Mesenchymal stem cell (in vitro differentiated cells and primary cell): ENCODE measurements around the gene VPS9D1.
"Not testable (repeated sequence)": the region's sequence is repeated elsewhere in the genome, so short reads cannot be mapped to it uniquely, and the experiment has no call there.

Experiments
- DNase-seq: peaks from one replicate; pipeline ENCODE4 v3.0.0-alpha.2; 2013
- H2AFZ ChIP-seq: one replicate; pipeline ENCODE4 v1.6.1; 2013; ENCODE audit warnings: low read depth, mild to moderate bottlenecking, control low read depth, inconsistent platforms, low read length, moderate library complexity
- H2AK5ac ChIP-seq: 2 replicates; pipeline ENCODE4 v1.6.1; 2013; ENCODE audit warnings: low read length, moderate library complexity, mild to moderate bottlenecking, inconsistent platforms; ENCODE audit not compliant: severe bottlenecking
- H2BK120ac ChIP-seq: one replicate; pipeline ENCODE4 v1.6.1; 2013; ENCODE audit warnings: low read depth, mild to moderate bottlenecking, inconsistent platforms, low read length, moderate library complexity
- H2BK12ac ChIP-seq, 2 experiments: one replicate each; pipeline ENCODE4 v1.6.1; 2013; ENCODE audit warnings: inconsistent platforms in 2 of 2, low read length in 2 of 2, mild to moderate bottlenecking in 2 of 2, moderate library complexity in 2 of 2, control low read depth in 1 of 2
- H2BK15ac ChIP-seq: one replicate; pipeline ENCODE4 v1.6.1; 2013; ENCODE audit warnings: mild to moderate bottlenecking, low read depth, inconsistent platforms; ENCODE audit not compliant: poor library complexity, severe bottlenecking
- H2BK5ac ChIP-seq: 2 replicates; pipeline ENCODE4 v1.6.1; 2013; ENCODE audit warnings: low read depth, mild to moderate bottlenecking, low read length, control low read depth, inconsistent platforms; ENCODE audit not compliant: poor library complexity, severe bottlenecking
- H3K14ac ChIP-seq, 2 experiments: one replicate each; pipeline ENCODE4 v1.6.1; 2013; ENCODE audit warnings: inconsistent platforms in 2 of 2, low read length in 2 of 2, control low read depth in 1 of 2, mild to moderate bottlenecking in 1 of 2, moderate library complexity in 1 of 2
- H3K18ac ChIP-seq, 2 experiments: one replicate each; pipeline ENCODE4 v1.6.1; 2013; ENCODE audit warnings: inconsistent platforms in 2 of 2, low read length in 2 of 2, control low read depth in 1 of 2, low read depth in 1 of 2, mild to moderate bottlenecking in 1 of 2
- H3K23ac ChIP-seq, 2 experiments: one replicate each; pipeline ENCODE4 v1.6.1; 2013; ENCODE audit warnings: inconsistent platforms in 2 of 2, low read length in 2 of 2, mild to moderate bottlenecking in 2 of 2, moderate library complexity in 2 of 2, control low read depth in 1 of 2
- H3K27ac ChIP-seq: 2 replicates; pipeline ENCODE4 v1.5.1; 2013; ENCODE audit warnings: mild to moderate bottlenecking, moderate library complexity, low read length, control low read depth, inconsistent platforms; ENCODE audit not compliant: poor library complexity, severe bottlenecking
- H3K27me3 ChIP-seq, 2 experiments: 2 replicates each; pipeline versions ENCODE4 v1.6.1 to v1.7.0; 2013; ENCODE audit warnings: low read length in 2 of 2, mild to moderate bottlenecking in 2 of 2, moderate library complexity in 2 of 2, control low read depth in 1 of 2, inconsistent platforms in 1 of 2; ENCODE audit not compliant: control insufficient read depth in 1 of 2, insufficient read depth in 1 of 2
- H3K36me3 ChIP-seq, 2 experiments: 2 replicates each; pipeline versions ENCODE4 v1.6.1 to v1.7.0; 2013; ENCODE audit warnings: low read length in 2 of 2, control low read depth in 1 of 2, inconsistent platforms in 1 of 2, low read depth in 1 of 2, mild to moderate bottlenecking in 1 of 2; ENCODE audit not compliant: insufficient read depth in 2 of 2, control insufficient read depth in 1 of 2
- H3K4ac ChIP-seq, 2 experiments: one replicate each; pipeline ENCODE4 v1.6.1; 2013; ENCODE audit warnings: inconsistent platforms in 2 of 2, low read length in 2 of 2, mild to moderate bottlenecking in 2 of 2, moderate library complexity in 2 of 2, control low read depth in 1 of 2, low read depth in 1 of 2
- H3K4me1 ChIP-seq: 2 replicates; pipeline ENCODE4 v1.6.1; 2013; ENCODE audit warnings: low read depth, low read length, control low read depth; ENCODE audit not compliant: control insufficient read depth, insufficient read depth
- H3K4me2 ChIP-seq: 2 replicates; pipeline ENCODE4 v1.6.1; 2013; ENCODE audit warnings: low read length, mild to moderate bottlenecking, inconsistent platforms; ENCODE audit not compliant: poor library complexity, severe bottlenecking
- H3K4me3 ChIP-seq, 2 experiments: 2 replicates each; pipeline versions ENCODE4 v1.5.1 to v1.7.0; 2013; ENCODE audit warnings: low read length in 2 of 2, mild to moderate bottlenecking in 2 of 2, control low read depth in 1 of 2, low read depth in 1 of 2; ENCODE audit not compliant: insufficient read depth in 1 of 2
- H3K79me1 ChIP-seq: replicated peaks from 2 replicates; pipeline ENCODE4 v1.6.1; 2013; ENCODE audit warnings: mild to moderate bottlenecking, control low read depth, low read length, inconsistent platforms; ENCODE audit not compliant: poor library complexity, severe bottlenecking
- H3K9ac ChIP-seq: 2 replicates; pipeline ENCODE4 v1.7.0; 2013; ENCODE audit warnings: mild to moderate bottlenecking, low read length, moderate library complexity
- H3K9me3 ChIP-seq: 2 replicates; pipeline ENCODE4 v1.7.0; 2013; ENCODE audit warnings: mild to moderate bottlenecking, low read length; ENCODE audit not compliant: control insufficient read depth
- H4K8ac ChIP-seq: one replicate; pipeline ENCODE4 v1.6.1; 2013; ENCODE audit warnings: inconsistent platforms, mild to moderate bottlenecking, low read length, moderate library complexity
- H4K91ac ChIP-seq: one replicate; pipeline ENCODE4 v1.6.1; 2013; ENCODE audit warnings: mild to moderate bottlenecking, low read length, inconsistent platforms
- WGBS: methylation state at CpG from one replicate; pipeline ENCODE4 v1.1.7; 2013; ENCODE audit warnings: mixed read lengths; 5-methylcytosine and 5-hydroxymethylcytosine counted together

VPS9D1 gene

GRCh38 chr16:89696670-89697128 lies 24.0 kb downstream of the VPS9D1 start:
- Histone ChIP-seq H3K9ac (no peak overlapping the region), H2AK5ac (no peak overlapping the region)

DNA sequence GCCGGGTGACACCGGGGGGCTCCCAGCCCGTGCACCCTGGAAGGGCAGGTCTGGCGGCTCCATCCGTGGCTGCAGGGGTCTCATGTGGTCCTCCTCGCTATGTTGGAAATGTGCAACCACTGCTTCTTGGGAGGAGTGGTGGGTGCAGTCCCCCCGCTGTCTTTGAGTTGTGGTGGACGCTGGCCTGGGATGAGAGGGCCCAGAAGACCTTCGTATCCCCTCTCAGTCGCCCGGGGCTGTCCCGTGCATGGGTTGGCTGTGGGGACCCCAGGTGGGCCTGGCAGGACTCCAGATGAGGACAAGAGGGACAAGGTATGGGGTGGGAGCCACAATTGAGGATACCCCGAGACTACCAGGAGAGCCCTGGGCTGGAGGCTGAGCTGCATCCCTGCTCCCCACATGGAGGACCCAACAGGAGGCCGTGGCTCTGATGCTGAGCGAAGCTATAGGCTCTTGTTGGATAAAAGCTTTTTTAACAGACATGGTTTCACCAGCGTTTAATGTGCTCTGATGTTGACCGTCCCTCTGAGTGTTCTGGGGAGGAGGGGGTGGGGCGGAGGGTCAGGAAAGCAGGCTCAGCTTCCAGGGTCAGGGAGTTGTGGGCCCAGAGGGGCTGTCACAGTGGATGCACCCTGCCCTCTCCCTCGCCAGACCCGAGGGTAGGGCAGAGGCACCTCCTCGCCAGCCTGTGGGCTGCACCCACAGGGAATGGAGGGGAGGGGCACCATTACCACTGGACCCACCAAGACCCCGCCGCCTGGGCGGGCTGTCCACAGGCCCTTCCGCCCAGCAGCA lies 24.6 kb downstream of the VPS9D1 start:
- H3K27me3 ChIP-seq, result no peaks in the 10 kb centered on the region
- H3K18ac ChIP-seq, result no peak overlapping the region
- no peak overlapping the region for H2BK5ac ChIP-seq
- H3K79me1 ChIP-seq, result peaks cover 33% of the 10 kb centered on the region
- H2AFZ ChIP-seq, result no peak overlapping the region
- H3K4me2 ChIP-seq, result no peak overlapping the region
- WGBS, result 86% methylated on average over 25 of the region's 25 CpGs
- H2BK15ac ChIP-seq, result no peak overlapping the region
- no peak overlapping the region for H4K91ac ChIP-seq
- H3K14ac ChIP-seq, result no peak overlapping the region
- no peak overlapping the region for H3K27ac ChIP-seq
- DNase-seq, result no peak
- H2BK12ac ChIP-seq, result peak overlapping the region in 1 of 2 experiments; percentile 32
- H2BK120ac ChIP-seq, result no peak overlapping the region
- no peak overlapping the region for H3K4ac ChIP-seq
- H3K36me3 ChIP-seq, result peaks cover 41 to 70% of the 10 kb centered on the region in 2 experiments
- H4K8ac ChIP-seq, result no peak overlapping the region
- no peak overlapping the region for H3K9ac ChIP-seq
- no peaks in the 10 kb centered on the region for H3K9me3 ChIP-seq
- peak overlapping the region in 1 of 2 experiments; percentile 15 for H3K4me3 ChIP-seq
- no peak overlapping the region for H2AK5ac ChIP-seq
- H3K23ac ChIP-seq, result no peak overlapping the region
- peaks cover 40% of the 10 kb centered on the region for H3K4me1 ChIP-seq

More at GRCh38 chr16:89696670-89697128, 24.0 kb downstream of the VPS9D1 start:
- Histone ChIP-seq H2BK15ac (no peak overlapping the region), H2BK5ac (no peak overlapping the region), H4K8ac (peak overlapping the region; percentile 19), H3K14ac (no peak overlapping the region), H3K4me1 (peaks cover 38% of the 10 kb centered on the region), H3K9me3 (no peaks in the 10 kb centered on the region), H2AFZ (no peak overlapping the region), H3K4ac (no peak overlapping the region), H3K27me3 (no peaks in the 10 kb centered on the region), H3K79me1 (peaks cover 28% of the 10 kb centered on the region), H4K91ac (peak overlapping the region; percentile 18), H3K27ac (no peak overlapping the region), H3K4me2 (no peak overlapping the region), H3K18ac (no peak overlapping the region), H2BK120ac (no peak overlapping the region), H3K4me3 (peak overlapping the region in 1 of 2 experiments; percentile 15), H2BK12ac (peak overlapping the region; percentile 32 to 42), H3K36me3 (peaks cover 34 to 64% of the 10 kb centered on the region in 2 experiments), H3K23ac (no peak overlapping the region)
- WGBS, result 71% methylated on average over 17 of the region's 18 CpGs
- peak; percentile 36 for DNase-seq

DNA sequence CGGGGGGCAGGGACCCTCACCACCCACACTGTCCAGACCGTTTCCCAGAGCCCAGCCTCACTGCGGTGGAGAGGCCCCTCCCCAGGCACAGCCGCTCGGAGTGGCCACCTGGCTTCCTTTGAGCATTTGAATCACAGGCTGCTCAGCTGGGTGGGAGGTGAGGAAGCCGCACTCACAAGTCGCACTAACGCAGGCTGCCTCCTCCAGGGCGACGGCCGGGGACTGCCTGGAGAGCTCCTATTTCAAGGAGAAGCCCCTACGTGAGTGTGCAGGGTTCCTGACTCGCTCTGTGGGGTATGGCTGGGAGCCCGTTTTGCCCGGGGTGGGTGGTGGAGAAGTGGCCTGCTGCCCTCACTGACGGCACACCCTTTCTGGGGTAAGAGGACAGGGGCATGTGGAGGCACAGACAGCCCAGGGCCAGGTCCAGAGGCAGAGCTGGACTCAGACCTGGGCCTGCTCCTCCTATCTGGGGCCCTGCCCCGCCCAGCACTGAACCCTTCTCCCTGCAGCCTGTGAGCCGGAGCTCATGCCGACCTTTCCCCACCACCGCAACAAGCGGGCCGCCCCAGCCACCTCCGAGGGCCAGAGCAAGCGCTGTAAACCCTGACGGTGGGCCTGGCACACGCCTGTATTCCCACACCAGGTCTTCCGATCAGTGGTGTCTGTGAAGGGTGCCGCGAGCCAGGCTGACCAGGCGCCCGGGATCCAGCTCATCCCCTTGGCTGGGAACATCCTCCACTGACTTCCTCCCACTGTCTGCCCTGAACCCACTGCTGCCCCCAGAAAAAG lies 25.4 kb downstream of the VPS9D1 start:
- H4K91ac ChIP-seq, result peak overlapping the region; percentile 55
- peaks cover 45 to 76% of the 10 kb centered on the region in 2 experiments for H3K36me3 ChIP-seq
- H4K8ac ChIP-seq, result no peak overlapping the region
- H2AFZ ChIP-seq, result no peak overlapping the region
- no peak overlapping the region for H2BK12ac ChIP-seq
- no peak overlapping the region for H3K18ac ChIP-seq
- H3K9ac ChIP-seq, result no peak overlapping the region
- no peak overlapping the region for H3K27ac ChIP-seq
- 94% methylated on average over 31 of the region's 31 CpGs for WGBS
- no peak overlapping the region for H3K4me3 ChIP-seq
- no peaks in the 10 kb centered on the region for H3K27me3 ChIP-seq
- no peak for DNase-seq
- H2BK15ac ChIP-seq, result no peak overlapping the region
- H3K4me1 ChIP-seq, result peaks cover 32% of the 10 kb centered on the region
- peak overlapping the region; percentile 10 for H2BK5ac ChIP-seq
- no peak overlapping the region for H3K23ac ChIP-seq
- H3K9me3 ChIP-seq, result no peaks in the 10 kb centered on the region
- H3K14ac ChIP-seq, result no peak overlapping the region
- H2BK120ac ChIP-seq, result no peak overlapping the region
- no peak overlapping the region for H2AK5ac ChIP-seq
- H3K4me2 ChIP-seq, result no peak overlapping the region
- H3K4ac ChIP-seq, result no peak overlapping the region
- H3K79me1 ChIP-seq, result peaks cover 35% of the 10 kb centered on the region

DNA sequence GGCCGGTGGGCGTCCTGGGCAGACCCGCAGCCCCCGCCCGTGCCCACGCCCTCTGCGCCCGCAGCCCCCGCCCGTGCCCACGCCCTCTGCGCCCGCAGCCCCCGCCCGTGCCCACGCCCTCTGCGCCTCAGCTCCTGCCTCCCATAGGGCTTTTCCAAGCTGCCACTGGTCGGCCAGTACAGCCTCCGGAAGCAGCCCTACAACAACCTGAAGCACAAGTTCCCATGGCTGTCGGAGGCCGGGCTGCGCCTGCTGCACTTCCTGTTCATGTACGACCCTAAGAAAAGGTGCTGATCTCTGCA lies 26.0 kb downstream of the VPS9D1 start:
- H3K27ac ChIP-seq, H4K91ac ChIP-seq, H3K9me3 ChIP-seq, H2BK15ac ChIP-seq, H3K4me3 ChIP-seq, H2BK12ac ChIP-seq, H3K4ac ChIP-seq, H2AFZ ChIP-seq, H2BK120ac ChIP-seq, H3K14ac ChIP-seq, H3K18ac ChIP-seq, H3K27me3 ChIP-seq, H2AK5ac ChIP-seq, DNase-seq, H3K9ac ChIP-seq, H3K23ac ChIP-seq, H3K4me2 ChIP-seq, H4K8ac ChIP-seq, H2BK5ac ChIP-seq: not testable (repeated sequence)
- Histone ChIP-seq H3K79me1 (peaks cover 36% of the 10 kb centered on the region), H3K4me1 (peaks cover 28% of the 10 kb centered on the region), H3K36me3 (peaks cover 51 to 80% of the 10 kb centered on the region in 2 experiments)
- WGBS, result 93% methylated on average over 23 of the region's 23 CpGs
